Mesendoderm (in vitro differentiated cells): ENCODE measurements around the gene ASB9.

Experiments used
- DNase-seq: peaks from one replicate; pipeline ENCODE4 v3.0.0; 2013
- H2AK5ac ChIP-seq: 2 replicates; pipeline ENCODE4 v1.6.1; 2013; ENCODE audit warnings: low read length, inconsistent platforms
- H2BK120ac ChIP-seq: 2 replicates; pipeline ENCODE4 v1.6.1; 2013; ENCODE audit warnings: low read depth, mild to moderate bottlenecking, low read length, moderate library complexity, mixed read lengths
- H2BK15ac ChIP-seq: replicated peaks from 2 replicates; pipeline ENCODE4 v1.6.1; 2013; ENCODE audit warnings: low read depth, mild to moderate bottlenecking, moderate library complexity
- H2BK5ac ChIP-seq: 2 replicates; pipeline ENCODE4 v1.6.1; 2013; ENCODE audit warnings: low read length, inconsistent platforms
- H3K18ac ChIP-seq: 2 replicates; pipeline ENCODE4 v1.6.1; 2013; ENCODE audit warnings: mild to moderate bottlenecking, low read length, mixed read lengths
- H3K23ac ChIP-seq: one replicate; pipeline ENCODE4 v1.6.1; 2013; ENCODE audit warnings: low read length
- H3K27ac ChIP-seq: 2 replicates; pipeline ENCODE4 v1.5.1; 2013; ENCODE audit warnings: low read depth, mild to moderate bottlenecking, inconsistent platforms, low read length, moderate library complexity
- H3K27me3 ChIP-seq: 2 replicates; pipeline ENCODE4 v1.6.1; 2013; ENCODE audit warnings: low read length, control low read depth, mild to moderate bottlenecking, inconsistent platforms; ENCODE audit not compliant: insufficient read depth, poor library complexity
- H3K36me3 ChIP-seq: 2 replicates; pipeline ENCODE4 v1.6.1; 2013; ENCODE audit warnings: low read length, inconsistent platforms; ENCODE audit not compliant: control insufficient read depth, insufficient read depth
- H3K4ac ChIP-seq: one replicate; pipeline ENCODE4 v1.6.1; 2013; ENCODE audit warnings: low read depth, mild to moderate bottlenecking, low read length, moderate library complexity
- H3K4me1 ChIP-seq: 2 replicates; pipeline ENCODE4 v1.6.1; 2013; ENCODE audit warnings: low read depth, low read length, inconsistent platforms; ENCODE audit not compliant: control insufficient read depth
- H3K4me2 ChIP-seq: 2 replicates; pipeline ENCODE4 v1.6.1; 2013; ENCODE audit warnings: low read length
- H3K4me3 ChIP-seq: 2 replicates; pipeline ENCODE4 v1.5.1; 2013; ENCODE audit warnings: mild to moderate bottlenecking, low read length
- H3K56ac ChIP-seq: one replicate; pipeline ENCODE4 v1.6.1; 2013; ENCODE audit warnings: low read length
- H3K79me1 ChIP-seq: 2 replicates; pipeline ENCODE4 v1.6.1; 2013; ENCODE audit warnings: low read length, inconsistent platforms
- H3K79me2 ChIP-seq: 2 replicates; pipeline ENCODE4 v1.6.1; 2013; ENCODE audit warnings: mild to moderate bottlenecking, low read length; ENCODE audit not compliant: control insufficient read depth, insufficient read depth
- H3K9ac ChIP-seq: 2 replicates; pipeline ENCODE4 v1.6.1; 2013; ENCODE audit warnings: low read length, inconsistent platforms
- H4K5ac ChIP-seq: one replicate; pipeline ENCODE4 v1.6.1; 2013; ENCODE audit warnings: low read length
- H4K8ac ChIP-seq: one replicate; pipeline ENCODE4 v1.6.1; 2013; ENCODE audit warnings: low read depth, mild to moderate bottlenecking, control low read depth, low read length, moderate library complexity
- WGBS: extraction: QIAGEN DNeasy Blood & Tissue Kit; methylation state at CpG from one replicate; pipeline ENCODE4 v1.1.7; 2013; ENCODE audit warnings: low lambda C conversion rate, missing lambda C conversion rate; ENCODE audit not compliant: insufficient coverage; ENCODE audit errors: extremely low coverage; 5-methylcytosine and 5-hydroxymethylcytosine counted together

Gene ASB9

DNA sequence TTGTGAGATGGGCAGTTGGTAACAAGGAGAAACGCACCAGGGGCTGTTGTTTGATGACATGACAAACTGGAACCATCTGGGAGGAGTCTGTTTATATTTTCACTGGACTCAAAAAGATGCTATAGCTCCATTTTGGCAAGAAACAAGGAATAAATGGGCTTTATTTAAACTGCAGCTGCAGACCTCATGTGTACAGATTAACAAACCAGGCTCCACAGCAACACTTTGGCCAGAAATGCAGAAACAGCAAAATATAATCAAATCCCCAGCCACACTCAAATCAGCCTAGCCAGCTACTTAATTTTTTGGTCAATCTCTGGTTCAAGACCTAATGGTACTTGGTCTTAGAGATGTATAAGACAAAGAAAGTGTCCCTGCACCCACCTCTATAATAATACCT is 52.7 kb downstream of the ASB9 start:
- no CpG with 5 or more reads among the region's 1 CpG for WGBS
- Histone ChIP-seq H4K8ac (no peak overlapping the region), H2BK120ac (no peak overlapping the region), H2BK5ac (no peak overlapping the region), H3K79me1 (no peaks in the 10 kb centered on the region), H3K4me1 (no peaks in the 10 kb centered on the region), H3K27ac (no peak overlapping the region), H4K5ac (no peak overlapping the region), H3K56ac (no peak overlapping the region), H2BK15ac (no peak overlapping the region), H3K79me2 (no peaks in the 10 kb centered on the region), H3K27me3 (no peaks in the 10 kb centered on the region), H3K9ac (no peak overlapping the region), H3K23ac (no peak overlapping the region), H2AK5ac (no peak overlapping the region), H3K18ac (no peak overlapping the region), H3K4me3 (no peak overlapping the region), H3K4me2 (no peak overlapping the region), H3K4ac (no peak overlapping the region), H3K36me3 (no peaks in the 10 kb centered on the region)
- no peak for DNase-seq

DNA sequence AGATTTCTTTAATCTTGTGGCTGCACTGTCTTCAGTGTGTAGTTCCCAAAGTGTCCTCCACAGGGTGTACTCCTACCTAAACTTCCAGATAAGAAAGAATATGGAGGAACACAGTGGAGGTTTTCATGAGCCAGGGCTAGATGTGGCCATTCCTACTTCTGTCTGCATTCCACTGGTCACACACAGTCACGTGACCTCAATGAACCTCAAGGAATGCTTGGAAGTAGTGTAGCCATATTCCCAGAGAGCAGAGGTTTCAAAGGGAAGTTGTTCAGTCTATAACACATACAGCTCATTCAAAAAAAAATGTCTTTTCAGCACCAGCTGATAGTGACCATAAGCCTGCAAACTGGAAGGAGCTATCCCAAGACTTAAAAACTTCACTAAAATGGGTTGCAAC is 53.6 kb downstream of the ASB9 start:
- no peaks in the 10 kb centered on the region for H3K79me1 ChIP-seq
- no peak overlapping the region for H3K4me3 ChIP-seq
- H3K27me3 ChIP-seq = no peaks in the 10 kb centered on the region
- no peak overlapping the region for H2BK15ac ChIP-seq
- no peak overlapping the region for H3K9ac ChIP-seq
- H3K18ac ChIP-seq = no peak overlapping the region
- no peak for DNase-seq
- no peak overlapping the region for H2BK120ac ChIP-seq
- H4K8ac ChIP-seq = no peak overlapping the region
- H2BK5ac ChIP-seq = no peak overlapping the region
- H3K36me3 ChIP-seq = no peaks in the 10 kb centered on the region
- H2AK5ac ChIP-seq = no peak overlapping the region
- no CpG with 5 or more reads among the region's 1 CpG for WGBS
- H3K4ac ChIP-seq = no peak overlapping the region
- H3K79me2 ChIP-seq = no peaks in the 10 kb centered on the region
- H3K23ac ChIP-seq = no peak overlapping the region
- H3K4me1 ChIP-seq = no peaks in the 10 kb centered on the region
- H3K56ac ChIP-seq = no peak overlapping the region
- no peak overlapping the region for H3K27ac ChIP-seq
- no peak overlapping the region for H4K5ac ChIP-seq
- no peak overlapping the region for H3K4me2 ChIP-seq

DNA sequence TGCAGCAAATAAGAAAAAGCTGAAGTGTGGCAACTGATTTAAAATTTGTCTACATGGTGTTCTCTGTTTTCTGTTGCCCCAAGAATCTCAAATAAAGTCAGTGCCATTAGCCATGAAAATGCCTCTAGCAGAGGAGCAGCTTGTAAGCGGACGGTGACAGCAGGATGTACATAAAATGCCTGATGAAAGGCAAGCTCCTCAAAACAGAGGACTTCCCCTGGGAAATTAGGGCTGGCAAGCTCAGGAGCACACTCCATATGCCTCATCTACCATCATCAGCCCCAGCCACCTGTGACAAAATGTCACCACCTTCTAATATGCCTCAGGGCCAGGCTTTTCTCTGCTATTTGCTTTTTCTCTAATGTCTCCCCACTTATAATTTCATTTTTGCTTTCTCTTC is 54.5 kb downstream of the ASB9 start:
- no peaks in the 10 kb centered on the region for H3K27me3 ChIP-seq
- DNase-seq = no peak
- no peaks in the 10 kb centered on the region for H3K4me1 ChIP-seq
- H3K56ac ChIP-seq = no peak overlapping the region
- H2BK15ac ChIP-seq = no peak overlapping the region
- H4K8ac ChIP-seq = no peak overlapping the region
- H4K5ac ChIP-seq = no peak overlapping the region
- no peaks in the 10 kb centered on the region for H3K36me3 ChIP-seq
- no CpG with 5 or more reads among the region's 2 CpGs for WGBS
- H3K18ac ChIP-seq = peak overlapping the region; percentile 39
- no peak overlapping the region for H2BK5ac ChIP-seq
- no peak overlapping the region for H3K27ac ChIP-seq
- no peak overlapping the region for H3K4ac ChIP-seq
- H3K9ac ChIP-seq = no peak overlapping the region
- no peaks in the 10 kb centered on the region for H3K79me1 ChIP-seq
- H3K4me3 ChIP-seq = no peak overlapping the region
- H3K23ac ChIP-seq = no peak overlapping the region
- H3K79me2 ChIP-seq = no peaks in the 10 kb centered on the region
- H3K4me2 ChIP-seq = no peak overlapping the region
- no peak overlapping the region for H2BK120ac ChIP-seq
- no peak overlapping the region for H2AK5ac ChIP-seq

DNA sequence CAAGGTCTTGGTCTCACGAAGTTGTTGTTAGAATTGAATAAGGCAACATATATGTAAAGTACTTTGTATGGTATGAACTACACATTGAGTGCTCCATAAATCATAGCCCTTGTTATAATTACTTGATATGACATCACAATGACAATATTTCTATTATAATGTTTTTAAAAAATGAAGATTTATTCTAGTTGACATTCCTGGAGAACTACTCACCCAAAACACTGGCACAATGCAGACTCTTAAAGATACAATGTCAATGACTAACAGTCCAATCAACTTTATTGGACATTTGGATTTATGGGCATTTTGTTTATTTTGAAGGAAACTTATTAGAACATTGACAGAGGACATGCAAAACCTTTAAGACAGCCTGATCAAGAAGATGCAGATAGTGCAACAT is 55.3 kb downstream of the ASB9 start:
- no peaks in the 10 kb centered on the region for H3K36me3 ChIP-seq
- no CpG with 5 or more reads among the region's 1 CpG for WGBS
- H2BK120ac ChIP-seq = no peak overlapping the region
- H2BK15ac ChIP-seq = no peak overlapping the region
- H4K8ac ChIP-seq = no peak overlapping the region
- no peak overlapping the region for H3K4ac ChIP-seq
- no peaks in the 10 kb centered on the region for H3K27me3 ChIP-seq
- no peak overlapping the region for H2BK5ac ChIP-seq
- no peaks in the 10 kb centered on the region for H3K79me2 ChIP-seq
- no peak overlapping the region for H3K18ac ChIP-seq
- H3K4me1 ChIP-seq = no peaks in the 10 kb centered on the region
- H3K4me2 ChIP-seq = no peak overlapping the region
- DNase-seq = no peak
- no peak overlapping the region for H3K9ac ChIP-seq
- no peak overlapping the region for H4K5ac ChIP-seq
- H3K27ac ChIP-seq = no peak overlapping the region
- H3K23ac ChIP-seq = no peak overlapping the region
- H2AK5ac ChIP-seq = no peak overlapping the region
- H3K79me1 ChIP-seq = no peaks in the 10 kb centered on the region
- H3K56ac ChIP-seq = no peak overlapping the region
- no peak overlapping the region for H3K4me3 ChIP-seq

DNA sequence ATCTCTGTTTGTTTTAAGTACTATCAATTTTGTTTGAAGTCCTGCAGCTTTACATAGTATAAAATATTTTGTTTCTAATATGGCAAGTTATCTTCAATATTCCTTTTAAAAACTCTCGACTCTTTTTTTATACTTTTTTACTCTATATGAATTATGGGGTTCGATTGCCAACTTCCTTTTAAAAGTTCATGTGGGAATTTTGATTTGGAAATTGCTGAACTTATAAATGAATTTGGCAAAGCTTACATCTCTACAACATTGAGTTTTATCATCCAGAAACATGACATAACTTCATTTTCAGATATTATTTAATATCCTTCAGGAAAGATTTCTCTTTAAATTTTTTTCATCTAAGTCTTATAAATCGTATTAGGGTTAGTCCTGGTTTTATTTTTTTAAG is 60.8 kb downstream of the ASB9 start:
- Histone ChIP-seq H3K23ac (no peak overlapping the region), H2AK5ac (no peak overlapping the region), H2BK5ac (no peak overlapping the region), H3K4ac (no peak overlapping the region), H2BK15ac (no peak overlapping the region), H3K4me1 (no peaks in the 10 kb centered on the region), H3K79me2 (no peaks in the 10 kb centered on the region), H3K79me1 (no peaks in the 10 kb centered on the region), H3K4me3 (no peak overlapping the region), H3K27me3 (no peaks in the 10 kb centered on the region), H3K18ac (no peak overlapping the region), H4K8ac (no peak overlapping the region), H3K56ac (no peak overlapping the region), H3K4me2 (no peak overlapping the region), H2BK120ac (no peak overlapping the region), H3K9ac (no peak overlapping the region), H3K36me3 (no peaks in the 10 kb centered on the region), H3K27ac (no peak overlapping the region), H4K5ac (no peak overlapping the region)
- DNase-seq = no peak
- WGBS = no CpG with 5 or more reads among the region's 3 CpGs

DNA sequence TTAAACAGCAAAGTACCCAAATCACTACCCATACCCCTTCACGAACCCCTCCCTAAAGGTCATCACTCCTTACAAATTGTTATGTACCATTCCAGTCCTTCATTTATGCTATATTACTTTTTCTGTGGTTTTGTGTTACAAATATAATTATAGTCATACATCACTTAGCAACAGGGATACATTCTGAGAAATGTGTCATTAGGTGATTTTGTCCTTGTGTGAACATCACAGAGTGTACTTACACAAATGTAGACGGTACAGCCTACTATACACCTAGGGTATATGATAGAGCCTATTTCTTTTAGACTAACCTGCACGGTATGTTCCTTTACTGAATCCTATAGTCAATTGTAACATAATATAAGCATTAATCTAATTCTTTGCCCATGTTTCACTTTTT is 61.9 kb downstream of the ASB9 start:
- Histone ChIP-seq H3K56ac (no peak overlapping the region), H3K27me3 (no peaks in the 10 kb centered on the region), H3K4me2 (no peak overlapping the region), H2AK5ac (no peak overlapping the region), H3K79me2 (no peaks in the 10 kb centered on the region), H3K9ac (no peak overlapping the region), H3K79me1 (no peaks in the 10 kb centered on the region), H2BK120ac (no peak overlapping the region), H3K36me3 (no peaks in the 10 kb centered on the region), H3K18ac (no peak overlapping the region), H3K4me1 (no peaks in the 10 kb centered on the region), H4K8ac (no peak overlapping the region), H3K27ac (no peak overlapping the region), H3K23ac (no peak overlapping the region), H2BK15ac (no peak overlapping the region), H2BK5ac (no peak overlapping the region), H3K4me3 (no peak overlapping the region), H4K5ac (no peak overlapping the region), H3K4ac (no peak overlapping the region)
- WGBS = no CpG with 5 or more reads among the region's 3 CpGs
- no peak for DNase-seq
